Kidney glomerular epithelial cell (primary cell): Measurements from ENCODE around the gene HOXC6.

Experiments
- DNase-seq: peaks from one replicate; lab custom pipeline; 2025; lab: John Stamatoyannopoulos, UW

The HOXC6 gene

DNA sequence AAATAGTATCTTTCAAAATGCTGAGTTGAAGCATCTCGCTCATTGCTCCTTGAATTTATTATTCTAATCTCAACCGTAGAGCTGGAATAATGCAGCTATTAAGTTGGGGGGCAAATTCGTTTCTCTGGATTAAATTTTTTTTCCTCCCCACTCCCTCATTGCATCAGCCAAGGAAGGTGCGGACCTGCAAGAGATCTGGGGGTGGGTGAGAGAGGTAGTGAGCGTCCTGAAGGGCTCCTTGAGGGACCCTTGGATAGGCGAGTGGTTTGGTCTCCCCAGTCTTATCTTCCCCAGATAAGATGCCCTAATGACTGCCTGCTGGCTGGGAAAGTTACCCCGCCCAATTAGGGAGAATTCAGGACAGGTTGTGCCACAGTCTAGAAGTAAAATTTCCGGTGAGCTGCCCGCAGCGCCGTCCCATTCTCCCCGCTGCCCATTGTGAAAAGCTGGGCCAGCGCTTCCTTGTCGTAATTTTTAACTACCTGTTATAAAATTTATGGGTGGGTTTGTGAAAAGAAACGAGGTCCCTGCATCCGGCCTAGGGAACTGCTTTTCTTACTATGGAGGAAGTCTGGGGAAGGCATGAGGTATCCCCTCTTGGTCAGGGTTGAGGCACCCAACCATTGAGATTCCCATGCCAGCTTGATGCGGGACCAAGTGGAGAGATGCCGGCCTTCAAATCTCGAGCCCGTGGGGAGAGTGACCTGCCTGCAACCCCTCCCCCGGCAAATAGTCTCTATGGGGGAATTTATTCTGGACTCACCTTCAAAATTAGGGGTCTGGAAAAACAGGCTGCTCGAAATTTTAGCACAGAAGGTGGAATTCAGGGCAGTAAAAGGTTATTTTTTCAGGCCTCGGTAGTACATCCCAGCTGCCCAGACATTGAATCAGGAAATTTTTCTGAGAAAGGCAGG is 13.0 kb upstream of the HOXC6 start:
- no peak for DNase-seq

DNA sequence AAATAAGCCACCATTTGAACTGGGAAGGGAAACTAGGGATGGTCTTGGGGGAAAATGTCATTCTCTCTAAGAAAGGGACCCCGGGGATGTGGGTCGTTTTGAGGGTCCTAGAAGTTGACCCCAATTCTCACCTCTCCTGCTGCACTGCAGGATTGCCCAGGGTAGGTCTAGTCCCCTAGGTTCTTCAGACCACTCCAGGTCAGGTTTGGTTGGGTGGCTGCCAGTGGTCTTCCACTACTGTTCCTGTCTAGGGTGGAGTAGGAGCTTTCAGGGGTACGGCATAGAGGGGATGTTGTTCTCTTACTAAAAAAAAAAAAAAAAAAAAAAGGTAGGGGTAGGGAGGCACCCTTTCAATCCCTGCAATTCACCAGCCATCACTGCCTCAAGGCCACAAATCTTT is 12.2 kb upstream of the HOXC6 start:
- DNase-seq, result no peak

DNA sequence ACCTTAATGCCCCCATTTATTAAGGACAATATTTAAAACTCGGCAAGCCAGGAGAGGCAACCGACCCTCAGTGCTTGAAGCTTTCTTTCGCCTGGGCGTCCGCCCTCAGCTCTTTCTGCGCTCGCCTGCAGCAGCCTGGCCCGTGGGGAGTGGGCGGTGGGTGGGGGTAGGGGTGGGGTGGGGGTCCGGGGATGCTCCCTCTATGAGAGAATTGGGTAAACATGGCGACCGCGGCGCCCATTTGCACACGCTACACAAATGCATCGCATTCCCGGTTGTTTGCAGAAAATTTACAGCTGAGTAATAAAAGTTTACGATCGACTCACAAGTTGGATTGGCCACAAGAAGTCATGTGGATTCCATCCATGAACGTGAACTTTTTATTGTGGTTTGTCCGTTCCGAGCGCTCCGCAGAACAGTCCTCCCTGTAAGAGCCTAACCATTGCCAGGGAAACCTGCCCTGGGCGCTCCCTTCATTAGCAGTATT is 11.7 kb upstream of the HOXC6 start:
- peak; percentile 90 for DNase-seq

DNA sequence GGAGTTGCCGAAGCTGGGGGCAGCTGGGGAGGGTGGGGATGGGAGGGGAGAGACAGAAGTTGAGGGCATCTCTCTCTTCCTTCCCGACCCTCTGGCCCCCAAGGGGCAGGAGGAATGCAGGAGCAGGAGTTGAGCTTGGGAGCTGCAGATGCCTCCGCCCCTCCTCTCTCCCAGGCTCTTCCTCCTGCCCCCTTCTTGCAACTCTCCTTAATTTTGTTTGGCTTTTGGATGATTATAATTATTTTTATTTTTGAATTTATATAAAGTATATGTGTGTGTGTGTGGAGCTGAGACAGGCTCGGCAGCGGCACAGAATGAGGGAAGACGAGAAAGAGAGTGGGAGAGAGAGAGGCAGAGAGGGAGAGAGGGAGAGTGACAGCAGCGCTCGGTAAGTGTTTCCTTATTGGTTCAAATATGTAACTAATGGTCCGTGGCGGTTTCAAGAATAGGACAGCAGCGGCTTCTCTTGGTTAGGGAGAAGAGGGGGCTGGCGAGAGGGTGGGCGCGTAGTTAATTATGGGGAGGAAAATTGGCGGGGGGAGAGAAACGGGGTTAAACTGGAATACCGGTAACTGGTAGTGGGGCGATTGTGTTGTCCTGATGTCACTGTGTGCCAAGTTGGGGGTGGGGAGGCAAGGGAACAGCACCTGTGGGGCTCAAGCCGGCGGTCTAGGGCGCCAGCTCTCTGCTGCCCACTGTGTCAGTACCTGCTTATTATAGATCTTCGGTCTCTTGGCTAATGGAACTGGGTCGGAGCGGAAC is 11.0 kb upstream of the HOXC6 start:
- DNase-seq, result peak; percentile 74

DNA sequence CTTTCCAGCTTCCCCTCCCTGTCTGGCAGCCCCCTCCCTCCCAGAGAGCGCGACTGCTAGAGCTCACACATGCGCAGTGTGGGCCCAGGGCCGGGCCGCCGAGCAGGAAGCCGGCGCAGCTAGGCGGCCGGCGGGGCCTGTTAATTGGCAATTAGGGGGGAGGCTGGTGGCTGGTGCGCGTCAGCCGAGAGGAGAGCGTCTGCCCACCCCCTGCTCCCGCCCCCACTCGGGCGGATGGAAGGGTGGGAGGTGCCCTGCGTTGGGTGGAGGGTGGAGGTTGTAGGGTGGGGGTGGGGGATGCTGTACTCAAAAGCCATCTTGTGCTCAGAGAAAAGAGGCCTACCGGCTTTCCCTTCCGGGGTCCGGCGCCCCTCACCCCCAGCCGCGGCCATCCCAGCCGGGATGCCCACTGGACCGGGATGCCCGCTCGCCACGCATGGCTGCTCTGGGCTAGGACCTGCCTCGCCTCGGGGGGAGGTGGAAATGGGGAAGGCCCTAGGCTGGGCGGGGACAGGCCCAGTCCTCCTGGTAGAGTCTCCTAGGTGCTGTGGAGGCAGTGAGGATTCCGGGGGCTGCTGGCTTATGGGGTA is 10.3 kb upstream of the HOXC6 start:
- peak; percentile 84 for DNase-seq

DNA sequence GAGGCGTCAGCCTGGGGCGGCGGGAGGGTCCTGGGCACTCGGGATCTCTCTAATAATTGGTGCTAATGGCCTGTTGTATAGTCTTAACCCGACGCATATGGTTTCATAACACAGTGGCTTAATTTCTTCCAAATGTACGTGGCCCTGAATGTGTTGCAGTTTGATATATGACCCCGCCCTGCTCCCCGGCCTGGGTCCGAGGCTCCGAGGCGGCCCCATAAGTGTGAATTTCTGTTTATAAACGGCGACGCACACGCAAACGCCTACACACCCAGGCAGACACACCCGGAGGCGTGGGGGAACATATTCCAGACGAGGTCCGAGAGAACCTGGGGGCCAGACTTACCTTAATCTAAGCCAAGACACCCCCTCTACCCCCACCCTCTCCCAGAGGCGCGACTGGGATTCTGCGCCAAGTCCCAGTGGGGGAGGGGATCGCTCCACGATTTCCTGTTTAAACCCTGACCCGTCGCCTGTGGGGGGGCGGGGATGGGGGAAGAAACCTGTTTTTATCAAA is 9.7 kb upstream of the HOXC6 start:
- no peak for DNase-seq

DNA sequence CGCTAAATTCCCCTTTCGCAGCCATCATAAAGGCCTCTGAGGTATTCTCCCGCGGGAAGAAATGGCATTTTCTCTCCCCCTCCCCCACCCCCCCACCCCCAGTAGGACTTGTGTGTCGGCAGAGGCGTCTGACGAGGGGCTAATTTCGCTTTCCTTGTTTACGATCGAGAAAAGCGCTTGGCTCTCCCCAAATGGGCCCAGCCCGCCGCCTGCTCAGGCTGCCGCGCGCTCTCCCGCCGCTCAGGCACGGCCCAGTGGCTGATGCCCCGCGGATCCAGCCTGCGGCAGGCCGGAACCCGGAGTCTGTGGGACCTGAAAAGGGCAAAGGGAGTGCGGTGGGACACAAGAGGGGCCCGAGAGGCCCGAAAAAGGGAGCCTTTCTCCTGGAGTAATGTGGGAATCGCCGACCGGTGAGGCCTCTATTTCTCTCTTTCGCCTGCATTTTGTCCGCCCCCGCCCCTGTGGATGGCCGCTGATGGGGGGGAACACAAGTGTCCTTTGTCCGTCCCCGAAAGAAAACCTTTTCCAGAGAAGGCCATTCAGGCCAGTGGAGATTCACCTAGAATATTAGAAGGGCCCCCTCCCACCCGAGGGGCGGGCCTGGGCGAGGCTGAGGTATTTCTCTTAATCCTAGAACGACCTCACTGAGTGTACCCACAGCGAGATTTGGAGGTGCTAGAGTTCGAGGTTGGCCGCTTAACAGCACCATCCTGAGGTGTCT is 9.0 kb upstream of the HOXC6 start:
- no peak for DNase-seq

DNA sequence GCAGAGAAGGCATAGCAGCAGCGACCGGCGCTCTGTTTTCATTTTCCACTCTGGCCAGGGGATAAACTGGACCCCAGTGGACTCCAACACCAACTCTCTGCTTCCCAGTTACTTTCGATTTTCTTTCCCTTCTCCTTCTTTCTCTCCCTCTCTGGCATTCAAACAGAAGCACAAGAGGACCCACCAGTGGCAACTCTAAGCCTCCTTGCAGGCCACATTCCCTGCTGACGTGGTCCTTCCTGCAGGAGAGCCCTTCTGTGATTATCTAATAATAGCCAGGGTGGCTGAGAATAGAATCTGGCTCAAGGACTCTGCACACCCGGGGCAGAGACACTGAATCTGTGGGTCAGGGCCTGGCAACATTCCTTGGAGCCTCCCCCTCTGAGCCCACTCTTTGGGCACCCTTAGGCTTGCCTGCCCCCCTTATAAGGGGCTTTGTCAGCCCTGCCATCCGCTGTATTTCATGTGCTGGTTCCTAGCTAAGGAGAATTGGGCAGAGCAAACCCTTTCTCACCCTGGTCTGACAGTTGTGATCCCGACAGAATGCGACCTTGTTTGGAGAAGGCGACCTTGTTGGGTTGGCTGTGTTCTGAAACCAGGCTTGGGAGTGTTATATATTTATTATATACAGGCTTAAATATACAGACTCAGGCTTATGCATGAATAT is 8.2 kb upstream of the HOXC6 start:
- peak; percentile 35 for DNase-seq

DNA sequence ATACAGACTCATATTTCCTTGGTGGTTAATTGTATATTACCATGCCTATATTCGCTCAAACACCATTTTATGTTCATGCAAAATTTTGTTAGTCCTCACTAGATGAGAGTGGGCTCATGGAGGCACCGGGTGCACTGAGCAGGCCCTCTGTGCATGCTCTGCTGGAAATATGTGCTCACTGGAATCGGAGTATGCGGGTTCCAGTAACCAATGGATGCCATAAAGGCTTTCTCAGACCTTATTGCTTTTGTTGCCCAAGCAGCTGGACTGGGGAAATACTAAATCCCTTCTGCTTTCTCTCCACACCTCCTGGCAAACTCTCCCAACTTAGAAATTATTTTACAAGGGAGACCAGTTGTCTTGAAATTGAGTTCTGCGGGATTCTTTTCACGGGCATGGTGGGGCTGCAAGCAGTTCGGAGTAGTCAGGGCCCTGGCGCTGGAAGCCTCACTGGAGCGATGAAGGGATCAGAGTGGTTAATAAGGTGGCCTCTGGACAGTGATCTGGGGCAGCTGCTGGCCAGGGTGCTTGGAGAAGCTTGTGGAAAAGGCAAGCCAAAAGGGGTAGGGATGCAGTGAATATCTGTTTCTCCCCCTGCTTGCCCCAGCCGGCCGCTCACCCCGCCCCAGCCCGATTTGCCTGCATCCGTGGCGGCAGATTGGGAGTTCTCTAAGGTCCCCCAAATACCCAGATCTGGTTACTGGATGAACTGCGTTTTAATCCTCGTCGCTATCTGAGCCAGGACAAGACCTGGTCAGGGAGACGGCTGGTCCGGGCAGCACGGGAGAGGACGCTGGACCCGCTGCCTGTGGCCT is 7.4 kb upstream of the HOXC6 start:
- DNase-seq, result no peak

DNA sequence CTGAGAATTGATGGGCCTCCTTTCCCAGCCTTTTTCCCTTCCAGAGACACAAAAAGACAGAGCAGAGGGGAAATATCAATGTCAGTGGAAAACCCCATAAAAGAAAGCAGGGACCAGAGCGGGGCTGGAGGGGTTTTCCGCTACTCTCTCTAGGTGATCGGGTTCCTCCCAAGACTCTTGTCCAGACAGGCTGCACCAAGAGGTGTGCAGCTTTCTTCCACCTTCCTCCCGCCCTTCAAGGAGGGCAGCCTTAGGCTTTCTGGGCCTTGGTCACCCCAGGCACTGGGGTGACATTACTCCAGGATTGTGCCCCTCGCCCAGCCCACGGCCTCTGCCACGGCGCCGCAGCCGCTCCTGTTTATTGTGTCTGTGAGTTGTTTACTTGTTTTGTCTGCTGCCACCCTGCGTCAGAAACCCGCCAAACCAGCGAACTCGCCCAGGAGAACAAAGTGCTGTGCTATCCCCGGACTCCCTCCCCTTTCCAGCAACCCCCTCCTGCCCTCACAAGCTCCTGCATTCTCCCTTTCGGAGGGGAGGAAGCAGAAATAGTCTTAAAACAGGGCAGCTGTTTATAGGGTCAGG is 6.7 kb upstream of the HOXC6 start:
- no peak for DNase-seq

DNA sequence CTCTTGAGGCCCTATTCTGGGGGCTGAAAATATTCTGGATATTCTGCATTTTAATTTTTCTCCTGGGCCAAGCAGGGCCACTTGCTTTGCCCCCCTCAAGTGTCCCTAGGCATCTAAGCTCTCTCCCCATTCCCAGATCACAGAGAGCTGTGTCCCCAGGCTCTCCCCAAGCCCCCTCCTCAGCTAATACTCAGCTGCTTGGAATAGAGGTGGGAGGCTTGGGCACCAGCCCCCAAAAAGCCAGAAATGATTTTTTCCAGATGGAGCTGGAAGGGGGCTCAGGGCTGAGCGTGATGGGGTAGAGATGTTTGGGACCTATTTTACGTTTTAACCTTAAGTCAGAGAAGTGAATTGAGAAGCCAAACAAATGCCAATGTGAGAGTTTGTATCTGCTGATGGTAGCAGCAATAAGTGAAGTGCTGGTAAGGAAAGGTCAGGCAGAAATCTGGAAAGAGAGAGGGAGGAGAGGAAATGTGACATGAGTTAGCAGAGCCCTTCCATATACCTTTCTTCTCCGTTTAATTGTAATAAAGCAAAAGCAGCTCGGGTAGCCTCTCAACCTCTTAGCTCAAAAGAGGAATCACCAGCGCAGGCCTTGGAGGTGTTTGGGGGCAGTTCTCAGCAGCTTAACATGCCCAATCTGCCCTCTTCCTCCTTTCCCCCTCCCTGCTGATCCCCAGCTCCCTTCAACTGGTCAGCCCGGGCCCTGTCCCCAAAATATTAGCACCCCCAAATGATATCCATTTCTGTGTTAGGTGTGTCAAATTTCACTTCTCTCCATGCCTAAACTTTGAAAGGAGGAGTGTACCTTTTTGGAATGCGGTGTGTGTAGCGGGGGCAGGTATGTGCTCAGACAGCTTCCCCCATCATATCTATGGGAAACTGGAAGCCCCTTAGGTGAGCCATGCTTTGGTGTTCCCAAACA is 5.0 kb upstream of the HOXC6 start:
- DNase-seq, result no peak

DNA sequence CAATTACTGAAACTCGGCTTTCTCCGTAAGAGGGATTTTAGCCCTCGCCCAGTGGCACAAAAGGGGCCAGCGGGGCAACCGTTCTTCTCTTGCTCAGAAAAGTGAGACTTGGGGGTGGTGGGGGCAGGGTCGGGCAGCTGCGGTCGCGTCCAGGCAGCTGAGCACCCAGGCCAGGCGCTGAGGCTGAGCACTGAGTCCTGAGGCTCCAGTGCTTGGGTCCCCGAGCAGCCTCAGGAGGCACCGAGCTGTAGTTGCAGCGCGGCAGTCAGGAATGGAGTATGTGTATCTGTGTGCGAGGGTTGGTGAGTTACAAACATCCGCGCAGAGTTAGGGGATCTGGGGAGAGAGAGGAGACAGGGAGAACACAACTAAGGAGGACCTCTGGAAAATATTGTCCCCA is 4.1 kb upstream of the HOXC6 start:
- no peak for DNase-seq

DNA sequence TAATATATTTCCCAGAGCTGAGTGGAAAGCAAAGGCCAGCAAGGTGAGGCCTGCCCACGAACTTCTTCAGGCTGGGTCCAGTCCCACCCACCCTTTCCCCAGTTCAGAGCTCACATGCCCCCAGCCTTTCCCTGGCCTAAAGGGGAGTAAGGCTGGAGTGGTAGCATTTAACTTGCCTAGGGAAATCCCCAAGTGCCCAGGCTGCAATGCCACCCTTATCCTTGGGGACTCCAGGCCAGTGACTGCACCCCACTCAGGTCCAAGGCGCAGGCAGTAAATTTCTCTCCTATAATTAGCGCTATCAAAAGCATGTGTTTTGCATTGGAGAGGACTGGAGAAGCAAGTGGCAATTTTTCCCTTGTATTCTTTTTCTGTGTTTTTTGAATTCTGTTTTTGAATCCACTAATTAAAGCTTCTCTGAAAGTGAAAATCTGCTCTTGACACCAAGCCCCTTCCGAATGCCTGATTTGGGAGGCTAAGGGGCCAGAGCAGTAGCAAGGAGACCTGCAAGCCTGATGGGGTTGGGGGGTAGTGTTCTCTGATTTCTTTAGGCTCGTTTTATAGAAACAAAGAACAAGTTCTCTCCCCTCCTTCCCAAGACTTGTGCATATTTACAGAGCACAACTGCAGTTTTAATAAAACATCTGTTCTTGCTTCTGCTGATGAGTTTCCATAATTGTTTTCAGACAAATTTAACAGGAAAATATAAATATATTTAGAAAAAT is 3.5 kb upstream of the HOXC6 start:
- DNase-seq, result no peak

DNA sequence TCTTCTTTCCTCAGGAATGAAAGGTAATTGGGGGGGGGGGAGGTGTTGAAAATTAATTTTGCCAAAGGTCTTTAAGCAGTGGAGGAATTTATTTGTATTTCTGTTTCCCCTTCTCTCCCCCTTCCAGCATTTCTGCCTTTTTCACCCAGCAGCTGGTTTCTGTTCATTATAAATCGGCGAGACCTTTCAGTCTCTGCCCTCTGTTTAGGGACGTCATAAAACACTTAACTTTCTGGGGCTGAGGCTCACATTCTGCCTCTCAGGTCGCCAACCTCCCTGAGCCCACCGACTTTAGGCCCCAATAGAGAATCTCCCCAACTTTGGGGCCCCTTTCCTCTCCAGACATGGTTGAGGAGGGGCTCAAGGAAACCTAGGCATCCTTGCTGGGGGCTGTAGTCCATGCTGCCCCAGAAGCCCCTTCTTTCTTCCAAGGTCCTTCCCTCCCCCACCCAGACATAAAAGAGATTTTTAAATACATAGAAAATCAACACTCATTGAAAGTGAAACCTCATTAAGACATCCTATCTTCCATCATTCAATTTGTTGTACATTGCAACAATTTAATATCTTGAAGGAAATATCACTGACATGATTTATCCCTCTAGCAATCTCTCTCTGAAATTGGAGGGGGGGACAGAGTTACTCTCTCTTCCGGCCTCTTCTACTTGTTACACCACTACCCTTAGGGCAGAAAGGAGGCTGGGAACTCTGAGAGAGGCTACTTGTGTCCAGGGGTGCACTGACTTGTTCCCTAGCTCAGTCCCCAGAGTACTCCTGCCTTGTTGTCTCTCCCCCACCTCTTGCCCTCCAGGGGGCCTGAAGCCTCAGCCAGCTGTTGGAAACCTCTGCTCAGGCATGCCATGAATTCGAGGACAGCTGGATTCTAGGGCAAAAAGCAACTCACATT is 2.5 kb upstream of the HOXC6 start:
- no peak for DNase-seq

DNA sequence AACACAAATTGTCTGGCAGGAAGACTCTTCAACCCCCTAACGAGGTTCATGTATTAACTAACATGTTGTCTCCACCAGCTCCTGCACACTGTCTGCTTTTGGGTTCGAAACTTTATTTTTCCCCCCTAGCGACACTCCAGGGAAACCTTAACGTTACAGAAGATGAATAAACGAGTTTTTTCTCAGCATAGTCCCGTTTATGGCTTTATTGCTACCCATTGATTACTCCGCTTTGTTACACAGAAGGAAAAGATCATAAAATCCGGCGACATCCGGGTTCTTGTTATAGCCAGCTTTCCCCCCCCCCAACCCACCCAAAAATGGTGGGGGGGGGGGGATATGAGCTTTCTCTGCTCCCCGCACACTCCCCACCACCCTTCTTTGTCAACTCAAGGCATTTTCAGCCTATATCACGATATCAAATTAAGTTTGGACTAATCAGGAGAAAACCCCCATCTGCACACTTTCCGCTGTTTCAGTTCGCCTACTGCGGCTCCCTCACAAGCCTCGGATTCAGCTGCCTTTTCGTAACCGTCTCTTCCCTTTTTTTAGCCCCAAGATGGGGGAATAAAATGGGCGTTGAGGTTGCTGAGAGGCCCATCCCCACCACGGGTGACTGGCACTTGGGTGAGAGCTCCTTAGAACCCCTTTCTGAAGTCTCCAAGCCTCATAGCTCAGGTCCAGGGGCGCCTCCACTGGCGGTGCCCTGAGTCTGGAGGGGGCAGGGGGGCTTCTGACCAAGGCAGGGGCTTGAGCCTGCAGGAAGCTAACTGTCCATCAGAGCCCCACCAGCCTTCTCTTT is 1.4 kb upstream of the HOXC6 start:
- no peak for DNase-seq

DNA sequence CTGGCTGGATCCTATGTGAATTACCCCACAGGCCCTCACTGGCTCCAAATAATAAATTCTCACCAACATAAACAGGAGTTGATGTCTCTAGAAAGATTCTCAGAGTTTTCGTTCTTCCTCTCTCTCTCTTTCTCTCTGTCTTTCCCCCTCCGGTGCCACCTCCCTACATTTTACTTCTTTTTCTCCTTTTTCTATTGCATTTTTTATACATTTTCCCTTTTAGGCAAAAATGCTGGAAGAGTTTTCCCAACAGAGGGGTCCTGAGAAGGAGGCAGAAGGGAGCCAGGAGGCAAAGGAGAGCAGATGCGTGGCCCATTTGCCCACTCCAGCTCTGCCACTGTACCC is 826 bp upstream of the HOXC6 start:
- DNase-seq, result no peak
